Astrocyte of the spinal cord (primary cell): ENCODE results near the gene ZNRF1.

Source experiments
- DNase-seq: peaks from one replicate; pipeline ENCODE4 v3.0.0; 2011; ENCODE audit warnings: low read depth, low spot score
- H3K4me3 ChIP-seq: 2 replicates; pipeline ENCODE4 v1.5.1; 2011; ENCODE audit warnings: low read depth, mild to moderate bottlenecking, low read length, moderate library complexity
- CTCF ChIP-seq: IDR thresholded peaks from 2 replicates; pipeline ENCODE4 v1.5.1; 2012; ENCODE audit warnings: low read depth, mild to moderate bottlenecking, low read length, inconsistent platforms
- in situ Hi-C: cut with HindIII; loops from 2 replicates; pipeline ENCODE4 v1.10.0; 2017; ENCODE audit warnings: low sequenced_read_pairs

Gene ZNRF1

GRCh38 chr16:75092777-75093176, 94.0 kb downstream of the ZNRF1 start:
- in situ Hi-C loops = no loop called here
- no peak for DNase-seq
- TF ChIP-seq CTCF = no peak
- no peak overlapping the region for H3K4me3 ChIP-seq

- DNase-seq = no peak
- TF ChIP-seq CTCF = no peak
- H3K4me3 ChIP-seq = no peak overlapping the region
- in situ Hi-C loops = no loop called here
Measured at GRCh38 chr16:75093598-75094540, 95.0 kb downstream of the ZNRF1 start.

- TF ChIP-seq CTCF = no peak
- H3K4me3 ChIP-seq = no peak overlapping the region
- in situ Hi-C loops = no loop called here
- DNase-seq = no peak
Measured at GRCh38 chr16:75095204-75095621, 96.4 kb downstream of the ZNRF1 start.

- in situ Hi-C loops = no loop called here
- no peak overlapping the region for H3K4me3 ChIP-seq
- peak; percentile 48 for DNase-seq
- TF ChIP-seq CTCF = peak; percentile 35
Measured at GRCh38 chr16:75096656-75097055, 97.8 kb downstream of the ZNRF1 start.

GRCh38 chr16:75097191-75097761, 98.5 kb downstream of the ZNRF1 start:
- no peak for TF ChIP-seq CTCF
- in situ Hi-C loops = no loop called here
- DNase-seq = no peak
- no peak overlapping the region for H3K4me3 ChIP-seq

- in situ Hi-C loops = no loop called here
- H3K4me3 ChIP-seq = no peak overlapping the region
- TF ChIP-seq CTCF = no peak
- DNase-seq = no peak
Measured at GRCh38 chr16:75097941-75098901, 99.4 kb downstream of the ZNRF1 start.
